Measurements from ENCODE around the gene FAM83F.

FAM83F gene

DNA sequence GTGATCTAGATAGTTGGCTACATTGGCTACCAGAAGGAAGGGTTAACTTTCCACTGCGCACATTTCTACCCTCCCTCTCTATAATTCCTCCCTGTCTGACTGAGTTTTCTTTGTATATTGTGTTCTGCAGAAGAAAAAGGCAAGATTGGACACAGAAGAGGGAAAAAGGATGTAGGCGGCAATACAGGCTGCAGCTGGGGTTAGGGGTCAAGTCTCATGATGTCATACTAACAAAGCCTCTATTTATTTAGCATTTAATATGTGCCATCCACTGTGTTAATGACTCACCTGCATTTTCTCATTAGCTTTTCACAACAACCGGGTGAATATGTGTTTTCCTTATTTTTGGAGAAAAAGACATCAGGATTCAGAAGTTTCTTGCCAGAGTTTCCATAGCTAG is 2.0 kb downstream of the FAM83F start:
- Mint-ChIP-seq H3K9me3 (no peaks in the 10 kb centered on the region), H3K27ac (no peak overlapping the region), H3K27me3 (ENCODE audit: low read depth, poor library complexity) (peaks cover 45% of the 10 kb centered on the region), H3K36me3 (ENCODE audit: low read depth) (no peaks in the 10 kb centered on the region), H3K4me3 (peak overlapping the region; percentile 49), H3K4me1 (peaks cover 72% of the 10 kb centered on the region)
- DNase-seq, result no peak
- TF ChIP-seq, protein P1, sequence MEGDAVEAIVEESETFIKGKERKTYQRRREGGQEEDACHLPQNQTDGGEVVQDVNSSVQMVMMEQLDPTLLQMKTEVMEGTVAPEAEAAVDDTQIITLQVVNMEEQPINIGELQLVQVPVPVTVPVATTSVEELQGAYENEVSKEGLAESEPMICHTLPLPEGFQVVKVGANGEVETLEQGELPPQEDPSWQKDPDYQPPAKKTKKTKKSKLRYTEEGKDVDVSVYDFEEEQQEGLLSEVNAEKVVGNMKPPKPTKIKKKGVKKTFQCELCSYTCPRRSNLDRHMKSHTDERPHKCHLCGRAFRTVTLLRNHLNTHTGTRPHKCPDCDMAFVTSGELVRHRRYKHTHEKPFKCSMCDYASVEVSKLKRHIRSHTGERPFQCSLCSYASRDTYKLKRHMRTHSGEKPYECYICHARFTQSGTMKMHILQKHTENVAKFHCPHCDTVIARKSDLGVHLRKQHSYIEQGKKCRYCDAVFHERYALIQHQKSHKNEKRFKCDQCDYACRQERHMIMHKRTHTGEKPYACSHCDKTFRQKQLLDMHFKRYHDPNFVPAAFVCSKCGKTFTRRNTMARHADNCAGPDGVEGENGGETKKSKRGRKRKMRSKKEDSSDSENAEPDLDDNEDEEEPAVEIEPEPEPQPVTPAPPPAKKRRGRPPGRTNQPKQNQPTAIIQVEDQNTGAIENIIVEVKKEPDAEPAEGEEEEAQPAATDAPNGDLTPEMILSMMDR (IDR thresholded peaks at IDR 0.05), result no peak

DNA sequence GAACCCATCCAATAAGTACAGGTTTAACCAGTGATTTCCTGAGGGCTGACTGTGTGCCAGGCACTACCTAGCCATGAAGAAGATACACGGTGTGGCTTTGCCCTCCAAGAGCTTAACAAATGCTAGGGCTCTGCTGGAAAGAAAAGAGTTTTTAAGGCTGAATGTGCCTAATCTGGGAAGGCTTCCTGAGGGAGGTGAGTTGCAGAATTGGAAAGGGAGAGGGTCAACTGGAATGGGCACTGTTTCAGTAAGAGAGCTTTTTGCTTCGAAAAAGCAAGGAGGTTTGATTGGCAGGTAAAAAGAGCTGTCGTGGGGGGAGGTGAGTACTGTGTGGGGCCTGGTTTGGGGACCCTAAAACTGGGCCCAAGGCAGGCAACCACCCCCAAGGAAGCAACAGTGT is 2.7 kb downstream of the FAM83F start:
- no peak for DNase-seq
- TF ChIP-seq, protein P1 (IDR thresholded peaks at IDR 0.05), result no peak
- H3K9me3 Mint-ChIP-seq, result no peaks in the 10 kb centered on the region
- peaks cover 79% of the 10 kb centered on the region for H3K4me1 Mint-ChIP-seq
- H3K36me3 Mint-ChIP-seq (ENCODE audit: low read depth), result no peaks in the 10 kb centered on the region
- peaks cover 42% of the 10 kb centered on the region for H3K27me3 Mint-ChIP-seq (ENCODE audit: low read depth, poor library complexity)
- peak overlapping the region; percentile 33 for H3K4me3 Mint-ChIP-seq
- no peak overlapping the region for H3K27ac Mint-ChIP-seq

GRCh38 chr22:39997939-39998726 is 3.4 kb downstream of the FAM83F start:
- Mint-ChIP-seq H3K27ac (peak overlapping the region; percentile 99), H3K4me3 (peak overlapping the region; percentile 46), H3K27me3 (ENCODE audit: low read depth, poor library complexity) (peaks cover 41% of the 10 kb centered on the region), H3K4me1 (peaks cover 85% of the 10 kb centered on the region), H3K9me3 (no peaks in the 10 kb centered on the region), H3K36me3 (ENCODE audit: low read depth) (no peaks in the 10 kb centered on the region)
- DNase-seq, result peak; percentile 44
- TF ChIP-seq, protein P1 (IDR thresholded peaks at IDR 0.05), result no peak

DNA sequence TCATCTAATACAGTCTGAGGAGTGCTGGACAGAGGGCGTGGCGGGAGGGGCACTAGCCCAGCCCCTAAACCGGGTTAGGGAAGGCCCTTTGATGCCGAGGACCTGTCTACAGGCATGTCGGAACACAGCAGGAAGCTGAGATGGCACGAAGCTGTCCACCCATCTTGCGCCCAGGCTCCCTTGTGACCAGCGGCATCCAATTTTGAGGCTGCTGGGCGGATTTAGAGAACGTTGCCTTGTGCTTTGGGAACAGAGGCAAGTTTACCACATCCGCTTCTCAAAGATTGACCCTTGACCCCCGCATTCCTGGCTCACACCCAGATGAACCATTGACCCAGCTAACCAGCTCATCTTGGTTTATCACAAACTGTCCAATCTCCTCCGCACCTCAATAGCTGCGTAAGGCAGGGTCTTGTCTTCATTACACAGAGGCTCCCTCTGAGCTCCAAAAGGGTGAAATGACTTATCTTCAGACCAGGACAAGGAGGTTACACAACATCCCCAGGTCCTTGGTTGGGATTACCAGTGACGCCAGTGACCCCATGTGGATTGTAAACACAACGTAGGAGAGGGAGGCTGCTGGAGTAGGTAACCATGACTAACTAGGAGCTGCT is 4.5 kb downstream of the FAM83F start:
- TF ChIP-seq, protein P1 (IDR thresholded peaks at IDR 0.05), result no peak
- Mint-ChIP-seq H3K36me3 (ENCODE audit: low read depth) (no peaks in the 10 kb centered on the region), H3K4me3 (peak overlapping the region; percentile 11), H3K4me1 (peaks cover 84% of the 10 kb centered on the region), H3K9me3 (no peaks in the 10 kb centered on the region), H3K27ac (peak overlapping the region; percentile 70), H3K27me3 (ENCODE audit: low read depth, poor library complexity) (peaks cover 30% of the 10 kb centered on the region)
- peak; percentile 38 for DNase-seq

DNA sequence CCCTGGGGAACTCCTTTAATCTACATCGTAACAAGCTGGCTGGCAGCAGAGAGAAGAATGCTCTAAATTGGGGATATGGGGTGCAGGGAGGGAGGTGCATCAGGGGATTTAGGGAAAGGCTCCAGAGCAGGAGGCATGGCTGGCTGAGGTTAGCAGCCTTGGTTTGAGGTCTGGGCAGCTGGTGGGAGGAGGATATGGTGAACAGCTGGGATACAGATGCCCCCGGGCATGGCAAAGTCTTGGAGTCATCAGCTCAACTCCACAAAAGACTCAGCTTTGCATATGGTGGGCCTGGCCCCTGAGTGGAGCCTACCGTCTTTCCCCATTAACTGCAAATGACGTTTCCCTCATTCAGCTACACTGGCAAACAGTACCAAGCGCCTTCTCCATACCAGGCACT is 5.4 kb downstream of the FAM83F start:
- Mint-ChIP-seq H3K27me3 (ENCODE audit: low read depth, poor library complexity) (peaks cover 29% of the 10 kb centered on the region), H3K9me3 (no peaks in the 10 kb centered on the region), H3K36me3 (ENCODE audit: low read depth) (no peaks in the 10 kb centered on the region), H3K4me1 (peaks cover 91% of the 10 kb centered on the region), H3K27ac (no peak overlapping the region), H3K4me3 (peak overlapping the region; percentile 40)
- DNase-seq, result no peak
- TF ChIP-seq, protein P1 (IDR thresholded peaks at IDR 0.05), result no peak

Data from nephron progenitor cell (in vitro differentiated cells).